Activated naive CD8-positive, alpha-beta T cell treated with anti-CD3 and anti-CD28 coated beads, Interleukin-2, amount 10 ng/mL, durations not matched to agents 7 days and 5 days (primary cell): Measurements from ENCODE around the gene C19orf38. TPM values are rescaled to one million over a fixed set of nuclear protein-coding genes. Genes with fewer than 3 reads are reported as not detected.
A peak's percentile ranks its signal among the peaks of the same experiment; 100 is the strongest.
"Not testable (repeated sequence)": the region's sequence is repeated elsewhere in the genome, so short reads cannot be mapped to it uniquely, and the experiment has no call there.

Experiments
- ATAC-seq: fragments of 150-1000 bp; cut with Tn5 transposase; one replicate; pipeline ENCODE4 v1.10.0; 2021; ENCODE audit warnings: low read depth, moderate library complexity
- POLR2A ChIA-PET: fragments of 350-600 bp; sonication (Branson Sonifier 250); formaldehyde crosslinking; loops from one replicate; lab custom pipeline; 2021; ENCODE audit warnings: antibody characterized with exemption; lab: Charles Lee
- DNase-seq: peaks from one replicate; pipeline ENCODE4 v3.0.0; 2021
- H3K27ac Mint-ChIP-seq: one replicate; pipeline ENCODE4 v1.8.0; 2022; ENCODE audit warnings: mild to moderate bottlenecking, mixed read lengths
- H3K27me3 Mint-ChIP-seq: one replicate; pipeline ENCODE4 v1.8.0; 2022; ENCODE audit warnings: mild to moderate bottlenecking, moderate library complexity, mixed read lengths
- H3K36me3 Mint-ChIP-seq: one replicate; pipeline ENCODE4 v1.8.0; 2021; ENCODE audit warnings: mild to moderate bottlenecking, mixed read lengths
- H3K4me1 Mint-ChIP-seq: one replicate; pipeline ENCODE4 v1.8.0; 2021; ENCODE audit warnings: mixed read lengths
- H3K4me3 Mint-ChIP-seq: one replicate; pipeline ENCODE4 v1.8.0; 2022; ENCODE audit warnings: mild to moderate bottlenecking, moderate library complexity, mixed read lengths
- H3K9me3 Mint-ChIP-seq: one replicate; pipeline ENCODE4 v1.8.0; 2021; ENCODE audit warnings: mixed read lengths
- total RNA-seq, 2 experiments: library from RNA; stranded (reverse); gene quantifications; one replicate each; pipeline ENCODE4 v1.2.3, GENCODE V29; 2021

C19orf38 gene
- total RNA-seq, 2 experiments from 2014 or later = 1.9 to 2.2 TPM

GRCh38 chr19:10830370-10830769, 17.8 kb upstream of the C19orf38 start:
- no peak overlapping the region for H3K4me3 Mint-ChIP-seq
- POLR2A ChIA-PET = interaction anchor here (1.2 kb wide), 1 partner anchor 113 kb away, joined by 4 read pairs; no protein-coding TSS in a partner anchor
- H3K36me3 Mint-ChIP-seq = peaks cover 4% of the 10 kb centered on the region
- H3K4me1 Mint-ChIP-seq = peaks cover 3% of the 10 kb centered on the region
- no peaks in the 10 kb centered on the region for H3K27me3 Mint-ChIP-seq
- no peak overlapping the region for H3K27ac Mint-ChIP-seq
- DNase-seq (no peak), ATAC-seq (no peak)
- no peaks in the 10 kb centered on the region for H3K9me3 Mint-ChIP-seq

- no peaks in the 10 kb centered on the region for H3K9me3 Mint-ChIP-seq
- POLR2A ChIA-PET = no interaction called here
- no peak for ATAC-seq
- peaks cover 3% of the 10 kb centered on the region for H3K4me1 Mint-ChIP-seq
- H3K36me3 Mint-ChIP-seq = peaks cover 4% of the 10 kb centered on the region
- no peak for DNase-seq
- no peak overlapping the region for H3K4me3 Mint-ChIP-seq
- H3K27me3 Mint-ChIP-seq = no peaks in the 10 kb centered on the region
- no peak overlapping the region for H3K27ac Mint-ChIP-seq
Observed at GRCh38 chr19:10830931-10831779, 17.1 kb upstream of the C19orf38 start.

DNA sequence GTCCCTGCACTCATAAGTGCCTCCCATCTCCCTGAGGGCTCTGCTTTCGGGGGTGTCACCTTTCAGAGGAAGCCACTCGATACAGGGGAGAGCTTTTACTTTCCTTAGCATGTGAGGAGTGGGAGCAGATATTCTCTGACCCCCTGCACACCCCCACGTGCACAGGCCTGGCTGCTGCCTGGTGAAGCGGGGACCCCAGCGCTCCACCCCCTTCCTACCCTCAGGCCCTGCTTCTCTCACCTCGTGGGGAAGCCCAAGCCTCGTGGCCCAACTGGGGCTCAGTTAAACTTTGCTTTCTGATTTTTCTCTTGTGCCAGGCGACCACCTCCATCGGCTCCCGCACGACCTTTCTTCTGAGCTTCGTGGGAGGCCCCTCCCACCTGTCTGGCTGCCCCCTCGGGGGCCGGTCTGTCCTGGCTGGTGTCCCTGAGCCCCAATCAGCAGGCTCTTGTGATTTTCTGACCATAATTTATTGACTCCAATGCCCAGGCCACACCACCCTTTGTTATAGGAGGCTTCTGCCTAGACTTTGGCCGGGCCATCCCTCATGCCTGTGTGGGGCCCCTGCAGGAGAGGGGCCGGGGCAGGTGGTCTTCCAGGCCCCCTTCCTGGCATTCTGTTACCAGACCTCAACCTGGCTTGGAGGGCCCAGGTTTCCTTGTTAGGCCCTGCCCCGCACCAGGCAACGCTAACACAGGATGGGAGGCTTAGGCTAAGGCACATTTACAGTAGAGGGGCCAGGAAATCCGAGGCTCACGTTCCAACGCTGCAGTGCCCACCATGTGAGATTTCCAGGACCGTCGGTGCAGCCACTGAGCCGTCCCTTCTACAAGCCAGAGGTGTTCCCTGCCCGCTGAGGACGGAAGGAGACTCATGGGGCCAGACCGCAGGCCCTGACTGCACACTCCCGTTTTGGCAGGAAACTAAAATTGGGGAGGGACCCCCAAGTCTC, 16.0 kb upstream of the C19orf38 start:
- POLR2A ChIA-PET = no interaction called here
- Mint-ChIP-seq H3K36me3 (peaks cover 2% of the 10 kb centered on the region), H3K27me3 (no peaks in the 10 kb centered on the region), H3K9me3 (peaks cover 7% of the 10 kb centered on the region), H3K4me1 (peaks cover 14% of the 10 kb centered on the region), H3K4me3 (no peak overlapping the region), H3K27ac (no peak overlapping the region)
- DNase-seq = no peak
- ATAC-seq = no peak

DNA sequence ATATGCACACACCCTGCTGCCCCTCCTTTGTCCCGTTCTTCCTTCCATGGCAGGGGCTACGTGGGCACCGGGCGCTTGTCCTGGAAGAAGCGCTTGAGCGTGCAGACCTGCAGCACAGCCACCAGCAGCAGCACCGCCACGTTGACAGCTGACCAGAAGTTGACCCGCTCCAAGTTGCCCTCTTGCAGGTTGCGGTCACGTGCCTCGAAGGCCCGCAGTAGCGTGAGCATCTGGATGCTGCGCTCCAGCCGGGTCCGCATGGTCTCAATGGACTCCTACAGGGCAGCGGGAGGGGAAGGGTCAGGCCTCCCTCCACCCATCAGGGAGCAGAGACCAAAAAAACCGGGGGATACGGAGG, 15.3 kb upstream of the C19orf38 start:
- ATAC-seq = no peak
- H3K9me3 Mint-ChIP-seq = peaks cover 7% of the 10 kb centered on the region
- no peak overlapping the region for H3K27ac Mint-ChIP-seq
- DNase-seq = no peak
- POLR2A ChIA-PET = no interaction called here
- peaks cover 14% of the 10 kb centered on the region for H3K4me1 Mint-ChIP-seq
- H3K36me3 Mint-ChIP-seq = peaks cover 2% of the 10 kb centered on the region
- no peaks in the 10 kb centered on the region for H3K27me3 Mint-ChIP-seq
- H3K4me3 Mint-ChIP-seq = no peak overlapping the region

- no peak for DNase-seq
- POLR2A ChIA-PET = interaction anchor here (0.6 to 2.2 kb wide), 12 partner anchors 9 to 1007 kb away, joined by 3 to 26 read pairs (median 4); partner anchors contain the start of genes DNM2, QTRT1 and UBL5
- peaks cover 4% of the 10 kb centered on the region for H3K36me3 Mint-ChIP-seq
- peaks cover 8% of the 10 kb centered on the region for H3K9me3 Mint-ChIP-seq
- peak overlapping the region; percentile 98 for H3K27ac Mint-ChIP-seq
- H3K4me1 Mint-ChIP-seq = peaks cover 14% of the 10 kb centered on the region
- peak; percentile 1 for ATAC-seq
- H3K27me3 Mint-ChIP-seq = peaks cover 4% of the 10 kb centered on the region
- peak overlapping the region; percentile 90 for H3K4me3 Mint-ChIP-seq
Observed at GRCh38 chr19:10835089-10835753, 13.0 kb upstream of the C19orf38 start.

GRCh38 chr19:10835754-10836478, 12.3 kb upstream of the C19orf38 start, which contains the start of gene TMED1:
TSS of gene TMED1 (minus strand) at chr19:10836212. CDS start at chr19:10836191, 21 bp downstream.
- H3K4me1 Mint-ChIP-seq = peaks cover 14% of the 10 kb centered on the region
- DNase-seq (peak; percentile 92), ATAC-seq (peak; percentile 90)
- POLR2A ChIA-PET = interaction anchor here (0.6 to 2.2 kb wide), 20 partner anchors 9 to 1008 kb away, joined by 3 to 26 read pairs (median 4); partner anchors contain the start of genes DNM2, QTRT1 and UBL5
- H3K9me3 Mint-ChIP-seq = peaks cover 8% of the 10 kb centered on the region
- peaks cover 4% of the 10 kb centered on the region for H3K36me3 Mint-ChIP-seq
- H3K4me3 Mint-ChIP-seq = peak within 1 kb of the TSS; percentile 90
- H3K27me3 Mint-ChIP-seq = peaks cover 4% of the 10 kb centered on the region
- peak within 1 kb of the TSS; percentile 98 for H3K27ac Mint-ChIP-seq

DNA sequence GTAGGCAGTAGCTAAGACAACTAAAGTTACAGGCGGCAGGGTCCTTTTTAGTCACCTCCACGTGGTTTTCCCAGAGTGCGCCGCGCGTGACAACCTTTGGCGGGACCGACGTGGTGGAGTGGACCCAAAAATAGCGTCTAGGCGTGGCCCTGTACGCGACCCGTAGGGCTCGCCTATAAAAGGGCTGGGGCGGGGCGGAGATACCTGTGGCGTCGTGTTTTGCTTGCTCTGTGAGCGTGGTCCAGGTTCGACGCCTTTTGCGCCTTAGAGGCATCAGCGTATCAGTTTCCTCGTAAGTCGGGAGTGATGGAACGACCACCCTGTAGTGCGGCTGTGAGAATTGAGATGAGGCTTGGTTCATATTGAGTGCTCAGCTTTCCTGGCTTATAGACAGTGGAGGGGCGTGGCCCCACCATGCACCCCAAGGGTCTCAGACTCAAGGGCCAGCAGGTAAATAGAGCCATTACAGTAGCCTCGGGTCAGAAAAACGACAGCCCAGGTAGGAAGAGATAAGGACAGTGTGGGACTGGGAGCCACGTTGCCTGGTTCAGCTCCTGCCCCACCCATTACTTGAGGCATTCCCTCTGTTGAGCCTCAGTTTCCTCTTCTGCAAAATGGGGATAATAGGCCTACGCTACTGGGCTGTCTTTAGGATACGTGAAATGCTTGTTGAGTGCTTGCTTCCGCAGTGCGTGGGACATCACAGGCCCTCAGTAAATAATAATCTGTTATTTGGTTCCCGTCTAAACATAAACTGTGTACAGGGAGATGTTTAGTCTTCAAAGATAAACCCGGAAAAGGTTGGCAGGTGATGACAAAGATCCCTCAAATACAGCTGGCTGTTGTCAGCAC, 11.5 kb upstream of the C19orf38 start:
- H3K9me3 Mint-ChIP-seq = peaks cover 8% of the 10 kb centered on the region
- POLR2A ChIA-PET = interaction anchor here (0.6 to 2.2 kb wide), 17 partner anchors 9 to 1008 kb away, joined by 3 to 26 read pairs (median 5); partner anchors contain the start of genes DNM2, QTRT1 and UBL5
- H3K4me3 Mint-ChIP-seq = peak overlapping the region; percentile 90

DNA sequence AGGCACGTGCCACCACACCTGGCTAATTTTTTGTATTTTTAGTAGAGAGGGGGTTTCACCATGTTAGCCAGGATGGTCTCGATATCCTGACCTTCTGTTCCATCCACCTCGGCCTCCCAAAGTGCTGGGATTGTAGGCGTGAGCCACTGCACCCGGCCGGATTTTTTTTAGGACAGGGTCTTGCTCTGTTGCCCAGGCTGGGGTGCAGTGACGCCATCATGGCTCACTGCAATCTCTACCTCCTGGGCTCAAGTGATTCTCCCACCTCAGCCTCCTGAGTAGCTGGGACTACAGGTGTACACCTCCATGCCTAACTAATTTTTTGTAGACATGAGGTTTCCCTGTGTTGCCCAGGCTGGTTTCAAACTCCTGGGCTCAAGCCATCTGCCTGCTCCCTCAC, 10.6 kb upstream of the C19orf38 start:
- POLR2A ChIA-PET, ATAC-seq, H3K27ac Mint-ChIP-seq, H3K9me3 Mint-ChIP-seq, H3K4me3 Mint-ChIP-seq, DNase-seq, H3K27me3 Mint-ChIP-seq, H3K36me3 Mint-ChIP-seq: not testable (repeated sequence)
- H3K4me1 Mint-ChIP-seq = peaks cover 14% of the 10 kb centered on the region

More for the DNA sequence above, 11.5 kb upstream of the C19orf38 start:
- peaks cover 14% of the 10 kb centered on the region for H3K4me1 Mint-ChIP-seq
- H3K27me3 Mint-ChIP-seq = peaks cover 4% of the 10 kb centered on the region
- H3K36me3 Mint-ChIP-seq = peaks cover 4% of the 10 kb centered on the region
- ATAC-seq (peak; percentile 35), DNase-seq (peak; percentile 87)
- peak overlapping the region; percentile 98 for H3K27ac Mint-ChIP-seq

DNA sequence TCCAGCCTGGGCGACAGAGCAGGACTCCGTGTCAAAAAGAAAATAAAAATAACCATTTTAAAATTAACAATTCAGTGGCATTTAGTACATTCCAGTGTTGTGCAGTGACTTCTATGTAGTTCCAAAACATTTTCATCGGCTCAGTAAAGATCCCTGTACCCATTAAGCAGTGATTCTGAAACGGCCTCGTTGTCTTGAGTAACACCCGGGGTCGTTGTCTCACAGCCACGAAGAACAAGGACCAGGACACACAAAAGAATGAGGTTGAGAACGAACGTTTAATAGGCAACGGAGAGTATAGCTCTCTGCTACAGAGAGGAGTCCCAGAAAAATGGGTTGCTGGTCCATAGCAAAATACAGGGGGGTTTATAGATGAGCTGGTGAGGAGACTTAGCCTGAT, 9.8 kb upstream of the C19orf38 start:
- Mint-ChIP-seq H3K4me1 (peaks cover 14% of the 10 kb centered on the region), H3K9me3 (peaks cover 8% of the 10 kb centered on the region), H3K27ac (no peak overlapping the region), H3K27me3 (peaks cover 4% of the 10 kb centered on the region), H3K4me3 (no peak overlapping the region), H3K36me3 (peaks cover 4% of the 10 kb centered on the region)
- no peak for ATAC-seq
- no peak for DNase-seq
- POLR2A ChIA-PET = no interaction called here

DNA sequence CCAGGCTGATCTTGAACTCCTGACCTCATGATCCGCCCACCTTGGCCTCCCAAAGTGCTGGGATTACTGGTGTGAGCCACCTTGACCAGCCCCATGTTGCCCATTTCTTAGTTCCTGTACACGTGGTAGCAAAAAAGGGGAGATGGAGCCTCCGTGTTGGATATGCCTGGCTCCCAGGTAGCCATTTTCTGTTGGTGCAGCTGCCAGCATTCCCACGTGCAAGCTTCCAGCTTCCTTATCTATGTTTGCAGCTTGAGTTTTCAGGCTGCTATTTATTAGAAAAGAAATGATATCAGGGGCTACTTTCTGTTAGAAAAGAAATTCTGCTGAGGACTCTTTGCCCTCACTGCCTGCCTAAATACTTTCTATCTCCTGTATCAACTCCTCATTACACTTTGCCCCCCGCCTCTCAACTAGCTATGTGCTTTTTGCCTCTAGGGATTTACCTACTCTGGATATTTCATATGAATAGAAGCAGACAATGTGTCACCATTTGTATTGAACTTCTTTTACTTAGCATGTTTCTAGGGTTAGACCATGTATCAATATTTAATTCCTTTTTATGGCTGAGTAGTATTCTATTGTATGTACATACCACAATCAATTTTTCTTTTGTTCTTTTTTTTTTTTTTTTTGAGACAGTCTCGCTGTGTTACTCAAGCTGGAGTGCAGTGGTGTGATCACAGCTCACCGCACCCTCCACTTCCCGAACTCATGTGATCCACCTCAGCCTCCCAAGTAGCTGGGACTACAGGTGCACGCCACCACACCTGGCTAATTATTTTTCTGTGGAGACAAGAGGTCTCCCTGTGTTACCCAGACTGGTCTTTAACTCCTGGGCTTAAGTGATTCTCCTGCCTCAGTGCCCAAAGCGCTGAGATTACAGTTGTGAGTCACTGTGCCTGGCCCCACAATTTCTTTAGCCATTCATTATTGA, 8.8 kb upstream of the C19orf38 start:
- no peak overlapping the region for H3K27ac Mint-ChIP-seq
- no peak for ATAC-seq
- no peak overlapping the region for H3K4me3 Mint-ChIP-seq

GRCh38 chr19:10842788-10843187, 5.4 kb upstream of the C19orf38 start:
- H3K4me3 Mint-ChIP-seq = no peak overlapping the region
- H3K9me3 Mint-ChIP-seq = peaks cover 7% of the 10 kb centered on the region
- H3K27me3 Mint-ChIP-seq = peaks cover 8% of the 10 kb centered on the region
- DNase-seq = no peak
- peaks cover 9% of the 10 kb centered on the region for H3K36me3 Mint-ChIP-seq
- H3K4me1 Mint-ChIP-seq = peaks cover 3% of the 10 kb centered on the region
- no peak overlapping the region for H3K27ac Mint-ChIP-seq
- no peak for ATAC-seq
- POLR2A ChIA-PET = no interaction called here

More for the DNA sequence above, 8.8 kb upstream of the C19orf38 start:
- Mint-ChIP-seq H3K27me3 (peaks cover 8% of the 10 kb centered on the region), H3K9me3 (peaks cover 8% of the 10 kb centered on the region), H3K36me3 (peaks cover 4% of the 10 kb centered on the region), H3K4me1 (peaks cover 16% of the 10 kb centered on the region)
- POLR2A ChIA-PET = no interaction called here
- DNase-seq = no peak
